NCI-H2107 treated with DMSO at 0.1 percent for 48 hours (cell line): ENCODE results near the gene PCSK7.
"Not testable (repeated sequence)": the region's sequence is repeated elsewhere in the genome, so short reads cannot be mapped to it uniquely, and the experiment has no call there.

Experiments
- DNase-seq: peaks from one replicate; lab custom pipeline; 2025; ENCODE audit not compliant: unreplicated experiment; lab: John Stamatoyannopoulos, UW

The PCSK7 gene

DNA sequence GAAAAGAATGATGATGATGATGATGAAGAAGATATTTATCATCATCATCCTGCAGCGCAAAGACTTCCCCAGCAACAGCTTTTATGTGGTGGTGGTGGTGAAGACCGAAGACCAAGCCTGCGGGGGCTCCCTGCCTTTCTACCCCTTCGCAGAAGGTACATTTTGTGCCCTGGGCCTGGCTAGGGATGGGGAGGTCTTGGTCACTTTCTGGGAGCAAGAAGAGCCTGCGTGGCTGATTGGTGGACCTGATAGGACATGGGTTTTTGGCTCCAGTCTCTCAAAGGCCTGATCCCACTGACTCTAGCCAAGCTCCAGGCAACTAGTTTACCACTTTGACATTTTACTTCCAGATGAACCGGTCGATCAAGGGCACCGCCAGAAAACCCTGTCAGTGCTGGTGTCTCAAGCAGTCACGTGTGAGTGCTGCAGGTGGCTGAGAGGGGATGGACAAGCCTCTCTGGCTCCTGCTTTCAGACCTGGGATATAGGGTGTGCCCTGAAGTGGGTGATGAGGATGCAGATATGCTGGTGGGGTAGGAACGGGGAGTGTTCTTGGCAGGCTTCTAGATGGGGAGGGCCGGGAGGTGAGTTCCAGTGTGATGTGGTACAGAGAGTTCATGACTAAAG is 48.0 kb downstream of the PCSK7 start:
- no peak for DNase-seq

DNA sequence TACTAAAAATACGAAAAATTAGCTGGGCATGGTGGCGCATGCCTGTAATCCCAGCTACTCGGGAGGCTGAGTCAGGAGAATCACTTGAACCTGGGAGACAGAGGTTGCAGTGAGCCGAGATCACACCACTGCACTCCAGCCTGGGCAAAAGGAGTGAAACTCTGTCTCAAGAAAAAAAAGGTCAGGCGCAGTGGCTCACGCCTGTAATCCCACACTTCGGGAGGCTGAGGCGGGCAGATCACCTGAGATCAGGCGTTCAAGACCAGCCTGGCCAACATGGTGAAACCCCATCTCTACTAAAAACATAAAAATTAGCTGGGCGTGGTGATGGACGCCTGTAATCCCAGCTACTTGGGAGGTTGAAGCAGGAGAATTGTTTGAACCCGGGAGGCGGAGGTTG is 48.7 kb downstream of the PCSK7 start:
- not testable (repeated sequence) for DNase-seq

DNA sequence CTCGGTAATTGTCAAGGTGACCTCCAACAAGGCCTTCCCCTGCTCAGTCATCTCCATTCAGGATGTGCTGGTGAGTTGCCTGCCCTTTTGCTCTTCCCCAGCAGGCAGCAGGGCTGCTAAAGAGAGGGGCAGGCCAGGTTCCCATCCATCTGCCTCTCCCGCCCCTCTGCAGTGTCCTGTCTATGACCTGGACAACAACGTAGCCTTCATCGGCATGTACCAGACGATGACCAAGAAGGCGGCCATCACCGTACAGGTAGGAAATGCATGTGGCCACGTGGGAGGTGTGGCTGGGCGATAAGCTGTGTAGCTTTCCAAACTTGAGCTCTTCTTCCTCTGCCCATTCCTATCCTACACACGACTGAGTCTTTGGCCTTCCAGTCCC is 49.3 kb downstream of the PCSK7 start:
- no peak for DNase-seq

DNA sequence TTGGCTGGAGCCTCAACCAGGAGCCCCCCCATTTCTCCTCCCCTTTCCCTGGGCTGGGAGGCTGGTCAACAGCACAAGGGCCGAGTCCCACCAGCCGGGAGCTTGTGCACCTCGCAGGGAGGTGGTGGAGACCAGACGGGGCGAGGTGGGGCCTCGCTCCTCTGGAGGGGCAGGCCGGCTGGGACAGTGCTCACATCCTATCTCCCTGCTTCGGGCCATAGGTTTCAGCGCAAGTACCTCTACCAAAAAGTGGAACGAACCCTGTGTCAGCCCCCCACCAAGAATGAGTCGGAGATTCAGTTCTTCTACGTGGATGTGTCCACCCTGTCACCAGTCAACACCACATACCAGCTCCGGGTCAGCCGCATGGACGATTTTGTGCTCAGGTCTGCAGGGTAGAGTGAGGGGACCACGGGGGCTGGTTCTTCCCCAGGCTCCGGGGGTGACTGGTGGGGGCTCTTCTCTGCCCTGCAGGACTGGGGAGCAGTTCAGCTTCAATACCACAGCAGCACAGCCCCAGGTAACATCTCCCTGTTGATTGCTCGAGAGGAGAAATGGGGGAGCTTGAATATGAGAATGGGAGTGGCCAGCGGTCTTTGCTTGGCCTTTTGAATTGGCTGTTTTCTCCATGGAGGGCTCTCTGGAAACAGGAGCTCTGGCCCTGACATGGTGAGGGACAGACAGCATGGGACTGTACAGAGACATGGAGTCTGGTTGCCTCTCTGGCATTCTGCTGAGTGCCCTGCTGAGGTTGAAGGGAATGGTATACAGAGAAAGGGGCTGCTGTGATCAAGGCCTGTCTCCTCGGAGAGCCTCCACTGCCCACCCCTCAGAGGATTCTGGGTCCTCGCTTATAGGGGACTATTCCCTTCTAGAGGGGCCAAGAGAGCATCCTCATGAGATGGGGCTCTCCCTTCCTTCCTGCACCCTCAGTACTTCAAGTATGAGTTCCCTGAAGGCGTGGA is 50.0 kb downstream of the PCSK7 start:
- DNase-seq: no peak

DNA sequence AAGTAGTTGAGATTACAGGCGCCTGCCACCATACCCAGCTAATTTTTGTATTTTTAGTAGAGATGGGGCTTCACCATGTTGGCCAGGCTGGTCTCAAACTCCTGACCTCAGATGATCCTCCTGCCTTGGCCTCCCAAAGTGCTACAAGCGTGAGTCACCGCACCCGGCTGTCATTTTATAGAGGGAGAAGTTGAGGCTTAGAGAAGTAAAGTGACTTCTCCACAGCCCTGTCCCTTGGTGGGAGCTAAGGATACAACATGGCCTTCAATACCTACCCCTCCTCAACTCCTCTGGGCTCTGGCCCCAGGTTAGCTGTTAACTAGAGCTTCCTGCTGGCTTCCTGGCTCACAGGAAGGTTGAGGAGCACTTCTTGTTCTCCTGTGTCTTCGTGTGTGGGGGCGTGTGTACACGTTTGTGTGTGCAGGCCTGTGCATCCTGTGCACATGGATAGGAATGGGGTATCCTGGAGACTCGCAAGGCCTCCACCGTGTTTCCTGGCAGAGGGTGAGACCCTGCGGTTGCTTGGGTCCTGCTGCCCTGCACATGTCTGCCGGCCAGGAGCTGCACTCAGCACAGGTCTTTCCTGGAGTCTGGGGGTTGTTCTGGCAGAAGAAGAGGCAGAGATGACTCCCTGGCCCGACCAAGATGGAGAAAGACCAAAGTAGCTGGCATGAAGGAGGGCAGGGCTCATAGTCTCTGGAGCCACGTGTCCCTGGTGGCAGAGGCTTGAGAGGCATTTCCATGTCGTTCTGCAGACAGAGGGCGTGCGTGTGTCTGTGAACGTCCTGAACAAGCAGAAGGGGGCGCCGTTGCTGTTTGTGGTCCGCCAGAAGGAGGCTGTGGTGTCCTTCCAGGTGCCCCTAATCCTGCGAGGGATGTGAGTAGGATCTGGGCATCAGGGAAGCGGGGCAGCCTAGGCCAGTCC is 51.0 kb downstream of the PCSK7 start:
- no peak for DNase-seq

DNA sequence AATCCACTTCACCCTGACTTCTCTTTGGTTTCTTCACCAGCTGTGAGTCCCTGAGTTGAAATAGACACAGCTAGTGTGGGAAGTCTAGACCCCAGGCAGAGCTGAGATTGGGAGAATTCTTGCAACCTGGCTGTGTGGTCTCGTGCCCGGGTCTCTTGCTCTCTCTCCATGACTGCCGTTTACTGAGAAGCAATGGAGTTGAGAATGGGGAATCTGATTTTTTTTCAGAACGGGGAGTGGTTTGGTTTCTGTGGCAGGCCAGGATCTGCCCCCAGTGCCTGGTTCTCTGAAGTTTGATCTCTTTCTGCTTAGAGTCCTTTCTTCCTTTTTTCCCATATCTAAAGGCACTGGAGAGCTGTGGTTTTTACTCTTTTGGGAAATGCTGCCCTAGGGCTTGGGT is 51.9 kb downstream of the PCSK7 start:
- peak; percentile 11 for DNase-seq

DNA sequence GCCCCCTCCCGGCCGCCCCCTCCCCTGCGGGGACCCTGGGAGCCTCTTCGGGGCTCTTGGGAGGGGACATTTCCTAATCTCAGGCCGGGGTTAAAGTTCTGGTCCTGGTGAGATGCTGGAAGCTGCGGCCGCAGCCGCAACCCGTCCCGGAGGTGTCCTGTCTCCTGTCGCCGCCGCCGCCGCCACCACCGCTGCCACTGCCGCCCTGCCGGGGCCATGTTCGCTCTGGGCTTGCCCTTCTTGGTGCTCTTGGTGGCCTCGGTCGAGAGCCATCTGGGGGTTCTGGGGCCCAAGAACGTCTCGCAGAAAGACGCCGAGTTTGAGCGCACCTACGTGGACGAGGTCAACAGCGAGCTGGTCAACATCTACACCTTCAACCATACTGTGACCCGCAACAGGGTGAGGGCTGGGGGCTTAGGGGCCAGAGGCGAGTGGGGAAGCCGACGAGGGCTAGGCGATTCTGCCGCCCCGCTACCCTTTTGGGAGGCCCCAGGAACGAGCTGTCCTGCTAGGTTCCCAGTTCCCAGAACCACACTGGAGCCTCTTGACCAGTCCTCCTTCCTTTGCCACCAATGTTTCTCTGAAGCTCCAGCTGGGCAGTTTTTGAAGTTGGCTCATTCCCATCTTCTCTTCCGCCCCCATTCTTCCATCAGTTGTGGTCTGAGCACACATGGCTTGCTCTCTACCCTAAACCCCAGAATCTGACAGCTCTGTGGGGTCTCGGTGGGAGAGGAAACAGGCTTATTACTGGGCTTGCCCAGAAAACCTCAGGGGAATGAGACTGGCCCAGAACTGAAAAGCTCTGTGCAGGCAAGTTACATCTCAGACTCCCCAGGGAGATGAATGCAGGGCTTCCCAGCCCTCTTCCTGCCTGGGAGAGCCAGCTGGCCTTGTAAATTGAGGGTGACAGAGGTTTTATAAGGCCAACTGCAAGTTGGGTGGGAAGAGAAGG is 52.5 kb downstream of the PCSK7 start:
- peak; percentile 57 for DNase-seq

DNA sequence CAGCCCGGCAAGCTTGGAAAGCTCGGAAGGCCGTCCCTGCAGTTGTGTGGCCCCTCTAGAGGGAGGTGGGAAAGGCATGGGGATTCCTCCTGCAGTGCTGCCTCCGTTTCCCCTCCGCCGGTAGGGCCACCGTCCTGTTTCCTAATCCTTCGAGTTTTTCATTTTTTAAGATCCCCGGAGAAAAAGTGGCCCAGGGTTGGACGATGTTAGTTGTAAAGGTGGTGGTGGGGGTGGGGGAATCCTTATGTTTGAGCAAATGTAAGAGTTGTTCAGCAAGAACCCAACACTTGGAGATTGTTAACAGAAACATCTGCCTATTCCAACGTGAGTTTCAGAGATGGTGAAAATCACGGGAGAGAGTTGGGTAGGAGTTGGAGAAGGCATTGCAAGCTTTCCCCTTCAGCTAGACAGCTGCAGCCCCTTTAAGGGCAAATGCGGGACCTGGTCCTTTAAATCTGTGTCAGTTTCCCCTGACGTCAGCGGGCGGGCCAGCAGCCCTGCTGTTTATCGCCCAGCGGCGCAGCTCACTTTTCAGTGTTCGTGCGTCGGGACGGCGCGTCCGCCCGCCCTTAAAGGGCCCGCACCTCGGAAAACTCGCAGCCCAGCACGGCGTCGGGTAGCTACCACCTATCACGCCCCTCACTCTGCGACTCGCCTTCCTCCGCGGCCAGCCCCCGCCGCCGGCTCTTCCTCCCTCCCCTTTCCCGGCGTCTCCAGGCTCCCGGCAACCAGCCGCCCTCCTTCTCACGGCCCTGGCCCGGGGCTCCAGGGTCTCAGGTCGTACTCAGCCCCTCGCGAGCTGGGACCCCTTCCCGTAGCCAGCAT is 53.5 kb downstream of the PCSK7 start, which contains the start of gene SIDT2:
Gene SIDT2 (plus strand): TSS at position 534 of the 825 bp plus-strand sequence. CDS start 521 bp downstream, outside the sequence.
- DNase-seq: peak; percentile 50

DNA sequence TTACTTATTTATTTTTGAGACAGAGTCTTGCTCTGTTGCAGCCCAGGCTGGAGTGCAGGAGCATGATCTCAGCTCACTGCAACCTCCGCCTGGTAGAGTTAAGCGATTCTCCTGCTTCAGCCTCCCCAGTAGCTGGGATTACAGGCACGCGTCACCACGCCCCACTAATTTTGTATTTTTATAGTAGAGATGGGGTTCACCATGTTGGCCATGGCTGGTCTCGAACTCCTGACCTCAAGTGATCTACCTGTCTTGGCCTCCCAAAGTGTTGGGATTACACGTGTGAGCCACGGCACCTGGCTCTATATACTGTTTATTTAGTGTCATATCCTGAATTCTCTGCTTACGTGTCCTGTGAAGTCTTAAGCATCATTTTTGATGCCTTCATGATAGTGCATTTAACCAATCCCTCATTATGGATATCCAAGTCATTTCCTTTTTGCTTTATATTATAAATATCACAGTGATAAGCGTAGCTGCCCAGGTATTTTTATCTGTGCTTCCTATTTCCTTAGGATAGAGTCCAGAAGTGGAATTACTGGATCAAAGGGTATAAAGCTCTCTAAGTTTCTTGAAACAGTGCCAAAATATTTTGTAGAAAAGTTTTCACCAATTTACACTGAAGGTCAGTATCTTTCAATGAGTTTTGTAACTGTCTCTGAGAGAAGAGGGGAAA is 54.2 kb downstream of the PCSK7 start:
- no peak for DNase-seq

DNA sequence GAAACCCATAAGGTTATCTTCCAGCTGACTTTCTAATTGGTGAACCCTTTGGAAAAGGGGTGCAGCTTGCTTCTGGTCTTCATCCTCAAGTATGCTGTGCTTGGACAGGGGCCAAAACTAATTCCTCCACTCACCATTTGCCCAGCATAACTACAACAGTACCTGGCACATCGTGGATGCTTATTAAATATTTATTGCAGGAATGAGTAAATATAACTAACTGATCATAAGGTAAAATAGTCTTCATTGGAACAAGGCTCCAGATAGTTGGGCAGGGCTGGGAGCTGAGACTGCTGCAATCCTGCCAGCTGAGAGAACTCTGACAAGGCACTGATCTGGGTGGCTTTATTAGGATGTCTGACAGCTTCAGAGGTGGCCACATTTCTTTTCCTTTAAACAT is 55.7 kb downstream of the PCSK7 start:
- no peak for DNase-seq

DNA sequence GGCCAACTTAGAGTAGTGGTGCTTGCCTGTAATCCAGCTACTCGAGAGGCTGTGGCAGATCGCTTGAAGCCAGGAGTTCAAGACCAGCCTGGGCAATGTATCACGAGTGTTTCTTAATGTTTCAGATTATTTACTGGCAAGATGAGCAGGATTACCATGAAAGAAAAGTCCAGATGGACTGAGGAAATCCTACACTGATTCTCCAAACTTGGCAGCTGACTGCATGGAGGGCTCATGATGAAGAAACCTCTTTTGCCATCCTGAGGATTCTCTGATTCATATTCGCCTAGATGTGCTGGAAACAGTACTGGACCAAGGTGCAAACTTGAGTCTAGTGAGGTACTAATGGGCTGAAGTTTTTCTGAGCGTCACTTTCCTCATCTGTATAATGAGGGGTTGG is 56.1 kb downstream of the PCSK7 start:
- no peak for DNase-seq

DNA sequence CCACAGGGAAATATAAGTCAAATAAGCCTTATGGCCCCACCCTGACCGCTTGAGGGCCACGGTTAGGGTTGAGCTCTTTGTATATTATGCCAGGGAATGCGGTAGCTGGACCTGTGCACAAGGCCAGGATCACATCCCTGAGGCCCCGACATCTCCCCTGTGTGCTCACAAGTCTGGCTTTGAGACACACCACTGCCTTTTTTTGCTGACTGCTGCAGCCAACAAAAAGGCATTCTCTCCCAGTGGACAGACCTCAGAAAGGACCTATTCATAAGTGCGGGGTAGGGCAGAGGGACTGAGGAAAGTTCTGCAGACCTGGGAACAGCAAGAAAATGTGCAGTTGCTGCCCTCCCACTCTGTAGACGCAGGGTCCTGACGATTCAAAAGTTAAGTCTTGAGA is 56.8 kb downstream of the PCSK7 start:
- no peak for DNase-seq

DNA sequence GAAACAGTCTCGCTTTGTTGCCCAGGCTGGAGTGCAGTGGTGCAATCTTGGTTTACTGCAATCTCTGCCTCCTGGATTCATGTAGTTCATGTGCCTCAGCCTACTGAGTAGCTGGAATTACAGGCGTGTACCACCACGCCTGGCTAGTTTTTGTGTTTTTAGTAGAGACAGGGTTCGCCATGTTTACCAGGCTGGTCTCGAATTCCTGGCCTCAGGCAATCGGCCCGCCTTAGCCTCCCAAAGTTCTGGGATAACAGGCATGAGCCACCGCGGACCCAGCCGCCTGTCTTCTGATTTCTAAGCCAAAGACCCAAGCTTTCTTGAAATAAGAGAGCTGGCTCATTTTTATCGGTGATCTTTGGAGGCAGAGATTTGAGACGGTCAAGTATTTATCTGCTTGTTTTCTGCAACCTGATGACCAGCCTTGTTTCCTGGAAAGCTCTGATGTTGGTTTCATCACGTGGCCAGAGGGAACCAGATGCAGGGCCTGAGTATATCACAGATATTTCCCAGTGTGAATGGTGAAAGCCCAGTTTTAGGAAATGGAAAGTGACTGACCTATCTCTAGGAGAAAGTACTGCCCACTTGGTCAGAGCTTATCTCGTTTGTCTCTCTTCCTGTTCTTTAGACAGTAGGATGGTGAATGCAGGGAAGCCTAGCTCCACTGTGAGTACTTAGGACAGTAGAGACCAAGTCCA is 59.0 kb downstream of the PCSK7 start:
- DNase-seq: no peak

DNA sequence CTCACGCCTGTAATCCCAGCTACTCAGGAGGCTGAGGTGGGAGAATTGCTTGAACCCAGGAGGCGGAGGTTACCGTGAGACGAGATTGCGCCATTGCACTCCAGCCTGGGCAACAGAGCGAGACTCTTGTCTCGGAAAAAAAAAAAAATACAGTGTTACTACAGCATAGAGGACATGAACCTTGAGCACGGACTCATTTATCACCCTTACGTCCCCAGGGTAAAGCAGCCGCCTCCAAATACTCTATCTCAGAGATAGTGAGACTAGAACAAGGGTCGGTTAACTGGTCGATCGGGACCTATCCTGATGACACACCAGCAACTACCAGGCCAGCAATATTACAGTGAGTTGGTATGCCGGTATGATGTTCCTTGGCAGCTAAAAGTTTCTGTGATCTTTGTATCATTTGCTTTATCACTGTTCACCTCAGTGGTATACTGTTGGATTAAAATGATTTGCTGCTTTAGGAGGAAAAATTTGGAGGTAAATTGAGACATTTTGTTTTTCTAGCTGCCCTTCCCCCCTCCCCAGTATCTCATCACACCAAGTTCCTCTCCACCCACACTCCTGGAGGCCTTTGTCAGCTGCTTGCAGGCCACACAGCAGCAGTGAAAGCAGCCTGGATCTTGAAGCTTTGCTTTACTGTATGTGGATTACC is 60.3 kb downstream of the PCSK7 start:
- no peak for DNase-seq

DNA sequence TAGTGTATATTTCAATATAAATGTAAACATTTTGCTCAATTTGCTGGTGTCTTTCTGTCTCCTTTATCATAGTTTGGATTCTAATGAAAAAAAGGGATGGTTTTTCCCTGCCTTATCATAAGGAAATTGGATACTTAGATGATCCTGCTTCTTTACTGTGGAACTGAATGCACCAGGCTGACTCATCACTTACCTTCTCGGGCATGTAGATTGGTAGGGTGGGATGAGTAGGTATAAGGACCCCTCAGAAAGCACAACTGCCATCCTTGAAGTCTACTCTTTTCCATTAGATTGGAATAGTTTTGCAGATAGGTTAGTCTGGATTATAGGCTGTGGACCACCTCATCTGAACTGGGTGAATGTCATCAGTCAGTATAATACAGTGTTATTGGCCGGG is 60.9 kb downstream of the PCSK7 start:
- no peak for DNase-seq

DNA sequence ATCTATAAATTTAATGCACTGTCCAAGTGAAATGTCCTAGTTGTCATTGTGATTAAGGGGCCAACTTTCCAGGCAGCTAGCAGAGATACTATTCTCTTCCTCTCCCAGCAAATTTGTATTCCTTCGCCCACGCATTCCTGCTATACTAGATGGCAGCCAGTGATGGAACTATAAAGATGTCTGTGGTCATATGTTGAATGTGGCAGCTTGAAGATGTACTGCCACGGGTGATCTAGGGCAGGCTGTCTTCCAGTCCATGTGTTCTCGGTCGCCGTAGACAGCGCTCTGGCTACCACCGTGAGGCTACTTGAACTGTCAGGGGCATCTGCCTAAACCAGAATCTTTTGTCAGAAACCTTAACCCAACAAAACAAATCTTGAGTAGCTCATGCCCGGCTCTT is 61.7 kb downstream of the PCSK7 start:
- DNase-seq: no peak

DNA sequence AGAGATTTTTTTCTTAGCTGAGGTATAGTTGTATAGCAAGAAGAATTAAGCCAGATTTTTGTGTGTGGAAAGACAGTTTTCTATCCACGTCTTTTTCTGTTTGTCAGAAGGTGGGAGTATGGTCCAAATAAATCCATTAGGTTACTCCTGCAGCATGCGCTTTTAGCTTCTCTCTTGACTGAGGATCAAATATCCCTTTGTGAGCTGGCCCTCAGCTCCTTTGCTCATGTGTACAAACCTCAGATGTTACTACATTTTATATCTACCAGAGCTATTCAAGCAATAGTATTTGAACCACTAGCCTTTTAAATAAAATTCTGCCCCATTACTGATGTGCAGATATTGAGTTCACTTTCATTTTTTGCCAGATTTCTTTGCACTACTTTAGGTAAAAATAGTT is 62.1 kb downstream of the PCSK7 start:
- no peak for DNase-seq

DNA sequence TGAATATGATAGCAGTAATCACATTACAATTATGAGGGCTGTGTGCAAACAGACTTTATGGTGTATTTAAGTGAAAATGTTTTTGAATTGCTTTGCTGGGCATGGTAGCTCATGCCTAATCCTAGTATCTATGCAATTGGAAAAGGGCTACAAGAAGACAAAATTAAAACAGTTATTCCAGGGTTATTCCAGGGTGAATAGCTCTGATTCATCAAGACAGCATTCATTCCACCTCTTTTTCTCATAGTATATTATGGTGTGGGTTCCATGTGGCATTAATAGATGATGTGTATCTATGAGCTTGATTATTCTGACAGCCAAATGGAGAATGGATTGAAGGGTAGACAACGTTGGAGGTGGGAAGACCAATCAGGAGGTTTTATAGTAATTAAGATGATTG is 65.4 kb downstream of the PCSK7 start:
- no peak for DNase-seq
